ENCODE results near the gene TMEM214.

TMEM214 gene

GRCh38 chr2:27086090-27086723 lies 53.4 kb downstream of the TMEM214 start:
- DNase-seq = peak; percentile 26

GRCh38 chr2:27086724-27087593 lies 54.2 kb downstream of the TMEM214 start, which contains the start of gene KHK:
Gene KHK (plus strand): TSS chr2:27086772. CDS start chr2:27087260, 488 bp downstream.
- peak; percentile 18 for DNase-seq

- no peak for DNase-seq
Measured at GRCh38 chr2:27087823-27088410, 55.2 kb downstream of the TMEM214 start.

- DNase-seq = no peak
Measured at GRCh38 chr2:27088634-27089033, 55.9 kb downstream of the TMEM214 start.

GRCh38 chr2:27089111-27089954 lies 56.6 kb downstream of the TMEM214 start:
- DNase-seq = no peak
